GM18868 (cell line): ENCODE measurements around the gene PRRG3.

ENCODE experiments used
- ATAC-seq: cut with Tn5 transposase; IDR thresholded peaks from one replicate; pipeline ENCODE4 v1.9.1; 2021; ENCODE audit warnings: mild to moderate bottlenecking, moderate library complexity; ENCODE audit not compliant: unreplicated experiment

The PRRG3 gene

GRCh38 chrX:151704041-151704663 lies 8.9 kb downstream of the PRRG3 start:
- ATAC-seq = no peak

GRCh38 chrX:151708821-151709220 lies 13.6 kb downstream of the PRRG3 start:
- ATAC-seq = no peak

- ATAC-seq = no peak
Measured at GRCh38 chrX:151710457-151710856, 15.2 kb downstream of the PRRG3 start.

- no peak for ATAC-seq
Measured at GRCh38 chrX:151711154-151711553, 15.9 kb downstream of the PRRG3 start.

- no peak for ATAC-seq
Measured at GRCh38 chrX:151711787-151712186, 16.5 kb downstream of the PRRG3 start.

GRCh38 chrX:151712253-151712652 lies 17.0 kb downstream of the PRRG3 start:
- ATAC-seq = no peak

GRCh38 chrX:151713849-151714248 lies 18.6 kb downstream of the PRRG3 start:
- ATAC-seq = peak; percentile 52

GRCh38 chrX:151714362-151714761 lies 19.1 kb downstream of the PRRG3 start:
- no peak for ATAC-seq

- ATAC-seq = no peak
Measured at GRCh38 chrX:151715752-151716151, 20.5 kb downstream of the PRRG3 start, which contains the start of gene FATE1. FATE1 (plus strand) TSS chrX:151716035; CDS start chrX:151716120, 85 bp downstream.

- peak; percentile 68 for ATAC-seq
Measured at GRCh38 chrX:151722241-151722846, 27.1 kb downstream of the PRRG3 start.

- no peak for ATAC-seq
Measured at GRCh38 chrX:151723156-151723760, 28.0 kb downstream of the PRRG3 start.

GRCh38 chrX:151724563-151725337 lies 29.5 kb downstream of the PRRG3 start:
- ATAC-seq = no peak

- ATAC-seq = no peak
Measured at GRCh38 chrX:151725338-151725614, 30.0 kb downstream of the PRRG3 start.

- ATAC-seq = no peak
Measured at GRCh38 chrX:151726751-151727150, 31.5 kb downstream of the PRRG3 start.

GRCh38 chrX:151727346-151727745 lies 32.1 kb downstream of the PRRG3 start:
- ATAC-seq = no peak

- ATAC-seq = no peak
Measured at GRCh38 chrX:151729056-151729725, 33.9 kb downstream of the PRRG3 start.

GRCh38 chrX:151734446-151734845 lies 39.2 kb downstream of the PRRG3 start, which contains the start of gene CNGA2:
CNGA2 (plus strand) TSS chrX:151734746; CDS start chrX:151738484, 3,738 bp downstream.
- no peak for ATAC-seq

GRCh38 chrX:151735219-151735618 lies 40.0 kb downstream of the PRRG3 start:
- ATAC-seq = no peak

- ATAC-seq = no peak
Measured at GRCh38 chrX:151736685-151737084, 41.4 kb downstream of the PRRG3 start.

GRCh38 chrX:151737494-151737893 lies 42.2 kb downstream of the PRRG3 start:
- no peak for ATAC-seq

- ATAC-seq = no peak
Measured at GRCh38 chrX:151738751-151739150, 43.5 kb downstream of the PRRG3 start.
